MM.1S (cell line): ENCODE data around the gene ACTN4.

ENCODE experiments used
- DNase-seq: peaks from one replicate; pipeline ENCODE4 v3.0.0-alpha.2; 2015
- H2AFZ ChIP-seq: fragments of 300-600 bp; sonication (generic); 2 replicates; pipeline ENCODE4 v1.6.0; 2016; ENCODE audit warnings: antibody characterized with exemption, low read length
- H3F3A ChIP-seq: fragments of 300-600 bp; sonication (generic); 2 replicates; pipeline ENCODE4 v1.6.1; 2016; ENCODE audit warnings: mild to moderate bottlenecking, antibody characterized with exemption, low read length, moderate library complexity, mixed read lengths; ENCODE audit not compliant: insufficient read depth
- H3K27ac ChIP-seq: fragments of 300-600 bp; sonication (generic); 2 replicates; pipeline ENCODE4 v1.5.1; 2016; ENCODE audit warnings: mild to moderate bottlenecking, low read length
- H3K27me3 ChIP-seq: fragments of 300-600 bp; sonication (generic); replicated peaks from 2 replicates; pipeline ENCODE4 v1.6.0; 2016; ENCODE audit warnings: low read length; ENCODE audit not compliant: insufficient read depth
- H3K36me3 ChIP-seq: fragments of 300-600 bp; sonication (generic); replicated peaks from 2 replicates; pipeline ENCODE4 v1.6.1; 2016; ENCODE audit warnings: mild to moderate bottlenecking, low read length, mixed read lengths; ENCODE audit not compliant: insufficient read depth
- H3K4me1 ChIP-seq: fragments of 300-600 bp; sonication (generic); 2 replicates; pipeline ENCODE4 v1.6.1; 2016; ENCODE audit warnings: low read length, mixed read lengths
- H3K4me2 ChIP-seq: fragments of 300-600 bp; sonication (generic); 2 replicates; pipeline ENCODE4 v1.6.0; 2016; ENCODE audit warnings: low read depth, low read length
- H3K4me3 ChIP-seq: fragments of 300-600 bp; sonication (generic); 2 replicates; pipeline ENCODE4 v1.5.1; 2016; ENCODE audit warnings: low read length, mixed read lengths
- H3K79me2 ChIP-seq: fragments of 300-600 bp; sonication (generic); 2 replicates; pipeline ENCODE4 v1.6.1; 2016; ENCODE audit warnings: mixed run types, low read length, mixed read lengths
- H3K9ac ChIP-seq: fragments of 300-600 bp; sonication (generic); 2 replicates; pipeline ENCODE4 v1.6.1; 2016; ENCODE audit warnings: low read length, mixed read lengths
- H3K9me2 ChIP-seq: fragments of 300-600 bp; sonication (generic); replicated peaks from 2 replicates; pipeline ENCODE4 v1.6.1; 2016; ENCODE audit warnings: mild to moderate bottlenecking, low read length, mixed read lengths; ENCODE audit not compliant: insufficient read depth
- H3K9me3 ChIP-seq: fragments of 300-600 bp; sonication (generic); replicated peaks from 2 replicates; pipeline ENCODE4 v1.6.1; 2016; ENCODE audit warnings: mild to moderate bottlenecking, low read length, mixed read lengths; ENCODE audit not compliant: insufficient read depth
- H4K20me1 ChIP-seq: fragments of 300-600 bp; sonication (generic); 2 replicates; pipeline ENCODE4 v1.6.1; 2016; ENCODE audit warnings: mild to moderate bottlenecking, low read length, moderate library complexity, mixed read lengths; ENCODE audit not compliant: insufficient read depth
- EZH2 ChIP-seq: fragments of 300-600 bp; sonication (generic); optimal IDR thresholded peaks from 2 replicates; pipeline ENCODE3; 2017; ENCODE audit warnings: low read depth, mild to moderate bottlenecking, antibody characterized with exemption, low read length, mixed read lengths
- EZH2phosphoT487 ChIP-seq: fragments of 300-600 bp; sonication (generic); IDR thresholded peaks from 2 replicates; pipeline ENCODE4 v1.6.1; 2018; ENCODE audit warnings: antibody characterized with exemption, low read length
- TF ChIP-seq, protein P1 (sequence below): fragments of 300-600 bp; sonication (generic); IDR thresholded peaks from 2 replicates; pipeline ENCODE4 v1.5.1; 2016; ENCODE audit warnings: antibody characterized with exemption, low read length, mixed read lengths

ACTN4 gene

DNA sequence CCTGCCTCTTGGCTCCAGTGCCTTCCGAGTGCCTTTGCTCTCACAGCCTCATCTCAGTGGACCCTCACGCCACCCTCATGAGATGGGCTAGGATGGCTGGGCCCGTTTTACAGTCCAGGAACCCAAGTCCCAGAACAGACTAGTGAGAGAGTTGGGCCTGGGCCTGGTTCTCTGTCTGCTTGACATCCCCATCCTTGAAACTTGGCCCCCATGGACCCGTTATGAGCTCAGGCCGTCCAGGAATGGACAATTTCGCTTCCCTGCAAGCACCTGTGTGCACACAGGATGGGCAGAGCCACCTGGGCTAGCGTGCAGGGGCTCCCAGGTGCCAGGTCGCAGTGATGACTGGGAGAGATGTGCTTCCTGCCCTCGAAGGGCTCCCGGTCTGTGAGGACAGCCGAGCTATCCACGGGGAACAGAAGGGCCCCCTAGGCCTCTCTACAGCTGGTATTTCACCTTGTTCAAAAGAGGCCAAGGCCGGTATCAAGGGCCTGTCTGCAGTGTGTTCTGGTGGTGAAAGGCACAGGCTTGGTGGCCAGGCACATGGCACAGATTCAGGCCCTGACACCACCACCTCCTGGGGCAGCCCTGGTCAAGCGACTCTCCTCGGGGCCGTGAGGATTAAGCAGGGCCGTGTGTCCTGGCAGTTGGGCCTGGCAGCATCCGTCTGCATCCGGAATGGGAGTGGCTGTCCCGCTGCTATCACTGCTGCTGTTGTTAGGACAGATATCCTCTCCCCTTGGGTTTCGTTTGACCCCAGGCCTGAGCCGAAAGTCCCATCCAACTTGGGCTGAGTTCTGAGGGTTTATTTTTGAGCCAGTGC, 58.0 kb downstream of the ACTN4 start:
- Histone ChIP-seq H4K20me1 (no peaks in the 10 kb centered on the region), H3K27me3 (no peaks in the 10 kb centered on the region), H2AFZ (no peak overlapping the region), H3F3A (no peaks in the 10 kb centered on the region), H3K9me3 (no peaks in the 10 kb centered on the region), H3K36me3 (no peaks in the 10 kb centered on the region), H3K9ac (no peak overlapping the region), H3K4me2 (no peak overlapping the region), H3K79me2 (peaks cover 3% of the 10 kb centered on the region; the same call in 1 of the 2 replicates), H3K4me1 (no peaks in the 10 kb centered on the region), H3K4me3 (no peak overlapping the region), H3K27ac (no peak overlapping the region), H3K9me2 (no peaks in the 10 kb centered on the region)
- DNase-seq: no peak
- TF ChIP-seq EZH2 (no peak), EZH2phosphoT487 (no peak)
- TF ChIP-seq, protein P1, sequence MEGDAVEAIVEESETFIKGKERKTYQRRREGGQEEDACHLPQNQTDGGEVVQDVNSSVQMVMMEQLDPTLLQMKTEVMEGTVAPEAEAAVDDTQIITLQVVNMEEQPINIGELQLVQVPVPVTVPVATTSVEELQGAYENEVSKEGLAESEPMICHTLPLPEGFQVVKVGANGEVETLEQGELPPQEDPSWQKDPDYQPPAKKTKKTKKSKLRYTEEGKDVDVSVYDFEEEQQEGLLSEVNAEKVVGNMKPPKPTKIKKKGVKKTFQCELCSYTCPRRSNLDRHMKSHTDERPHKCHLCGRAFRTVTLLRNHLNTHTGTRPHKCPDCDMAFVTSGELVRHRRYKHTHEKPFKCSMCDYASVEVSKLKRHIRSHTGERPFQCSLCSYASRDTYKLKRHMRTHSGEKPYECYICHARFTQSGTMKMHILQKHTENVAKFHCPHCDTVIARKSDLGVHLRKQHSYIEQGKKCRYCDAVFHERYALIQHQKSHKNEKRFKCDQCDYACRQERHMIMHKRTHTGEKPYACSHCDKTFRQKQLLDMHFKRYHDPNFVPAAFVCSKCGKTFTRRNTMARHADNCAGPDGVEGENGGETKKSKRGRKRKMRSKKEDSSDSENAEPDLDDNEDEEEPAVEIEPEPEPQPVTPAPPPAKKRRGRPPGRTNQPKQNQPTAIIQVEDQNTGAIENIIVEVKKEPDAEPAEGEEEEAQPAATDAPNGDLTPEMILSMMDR: no peak

DNA sequence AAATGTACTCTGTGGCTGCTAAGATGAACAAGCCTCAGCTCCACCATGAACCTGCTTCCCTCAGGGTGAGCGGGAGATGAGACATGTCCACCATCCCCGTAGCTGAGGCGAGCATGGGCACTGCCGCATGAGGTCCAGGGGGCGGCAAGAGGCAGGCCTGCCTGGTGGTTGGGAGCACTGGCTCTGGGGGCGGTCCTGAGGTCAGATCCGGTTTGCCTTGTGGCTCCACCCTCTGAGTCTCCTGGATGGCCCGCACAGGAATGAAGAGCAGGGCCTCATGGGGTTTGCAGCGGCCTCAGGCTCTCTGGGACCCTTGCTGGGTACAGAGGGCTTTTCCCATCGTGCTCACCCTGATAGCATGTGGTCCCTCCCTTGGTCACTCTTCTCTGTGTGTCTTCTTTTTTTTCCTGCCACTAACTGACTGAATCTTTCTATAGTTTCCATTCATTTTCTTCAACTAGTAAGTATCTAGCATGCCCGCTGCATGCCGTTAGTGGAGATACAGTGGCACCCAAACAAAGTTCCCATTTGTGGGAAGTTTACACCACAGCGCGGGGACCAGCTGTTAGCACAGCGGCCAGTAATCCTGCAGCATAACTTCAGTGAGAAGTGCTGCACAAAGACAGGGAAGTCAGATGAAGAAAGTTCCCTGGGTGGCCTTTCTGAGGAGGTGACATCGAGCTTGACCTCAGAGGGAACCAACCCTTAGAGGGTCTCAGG, 59.5 kb downstream of the ACTN4 start:
- Histone ChIP-seq H3K4me1 (no peaks in the 10 kb centered on the region), H4K20me1 (no peaks in the 10 kb centered on the region), H3K27ac (no peak overlapping the region), H3K27me3 (no peaks in the 10 kb centered on the region), H3K9ac (no peak overlapping the region), H3K9me2 (no peaks in the 10 kb centered on the region), H3K4me3 (no peak overlapping the region), H3F3A (no peaks in the 10 kb centered on the region), H3K36me3 (no peaks in the 10 kb centered on the region), H3K79me2 (no peaks in the 10 kb centered on the region; the same call in 1 of the 2 replicates), H3K4me2 (no peak overlapping the region), H2AFZ (no peak overlapping the region), H3K9me3 (no peaks in the 10 kb centered on the region)
- TF ChIP-seq EZH2phosphoT487 (no peak), EZH2 (no peak)
- TF ChIP-seq, protein P1: no peak
- no peak for DNase-seq

DNA sequence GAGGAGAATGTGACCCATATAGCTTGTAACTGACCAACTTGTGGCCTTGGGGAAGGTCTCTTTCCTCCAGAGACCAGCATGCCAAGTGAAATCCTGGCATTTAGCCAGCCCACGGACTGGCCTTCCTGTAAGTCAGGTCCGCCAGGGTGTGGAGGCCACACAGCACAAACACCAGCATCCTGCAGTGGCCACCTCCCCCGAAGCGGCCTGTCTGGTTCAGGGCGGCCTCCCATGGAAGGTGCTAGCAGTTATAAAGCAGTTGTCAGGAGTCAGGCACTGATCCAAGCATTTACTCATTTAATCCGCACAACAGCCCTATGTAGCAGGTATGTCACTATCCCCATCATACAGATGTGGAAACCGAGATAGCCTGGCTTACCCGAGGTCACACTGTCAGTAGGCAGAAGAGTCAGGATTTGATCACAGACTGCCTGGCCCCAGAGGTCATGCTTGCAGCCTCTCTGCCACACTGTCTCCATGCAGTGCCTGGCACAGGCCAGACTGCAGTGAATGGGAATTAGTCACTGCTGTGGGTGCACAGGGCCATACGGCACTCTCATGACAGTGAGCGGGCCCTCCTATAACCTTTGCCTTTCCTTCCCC, 60.2 kb downstream of the ACTN4 start:
- Histone ChIP-seq H3K27me3 (no peaks in the 10 kb centered on the region), H2AFZ (no peak overlapping the region), H3K4me2 (no peak overlapping the region), H3K4me3 (no peak overlapping the region), H3K4me1 (no peaks in the 10 kb centered on the region), H3K9ac (no peak overlapping the region), H4K20me1 (no peaks in the 10 kb centered on the region), H3K9me2 (no peaks in the 10 kb centered on the region), H3K27ac (no peak overlapping the region), H3K36me3 (no peaks in the 10 kb centered on the region), H3K79me2 (no peaks in the 10 kb centered on the region; the same call in 1 of the 2 replicates), H3F3A (no peaks in the 10 kb centered on the region), H3K9me3 (no peaks in the 10 kb centered on the region)
- no peak for TF ChIP-seq EZH2phosphoT487
- TF ChIP-seq, protein P1: no peak
- no peak for TF ChIP-seq EZH2
- DNase-seq: no peak
